ENCODE results near the gene RAB11FIP4.

DNA sequence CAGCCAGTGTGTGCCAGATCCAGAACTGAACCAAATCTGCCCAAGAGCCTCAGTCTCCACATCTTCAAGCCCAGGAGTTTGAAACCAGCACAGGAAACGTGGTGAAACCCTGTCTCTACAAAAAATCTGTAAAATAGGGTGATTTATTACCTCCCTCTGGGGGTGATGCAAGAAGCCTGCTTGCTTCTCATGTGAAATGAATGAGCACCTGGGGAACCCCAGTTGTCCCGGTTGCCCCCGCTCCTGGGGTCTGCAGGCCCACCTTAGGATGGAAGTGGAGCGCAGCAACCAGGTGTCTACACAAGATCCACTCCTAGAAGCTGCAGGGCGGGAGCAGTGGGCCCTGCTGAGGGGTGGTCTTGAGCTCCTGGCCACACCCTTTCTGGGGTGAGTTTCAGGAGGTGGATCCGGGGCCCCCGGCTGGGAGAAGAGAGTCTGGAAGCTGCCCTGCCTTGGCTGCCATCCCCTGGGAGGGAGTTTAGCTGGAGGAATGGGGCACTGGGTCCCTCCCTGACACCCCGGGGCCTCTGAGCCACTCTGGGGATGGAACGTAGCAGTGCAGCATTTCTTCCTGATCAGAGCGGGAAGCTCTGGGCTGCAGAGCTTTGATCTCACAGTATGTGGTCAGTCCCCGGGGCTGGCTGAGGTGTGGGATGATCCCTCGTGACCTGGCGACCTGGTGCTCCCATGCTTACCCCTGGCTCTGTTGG, 117.8 kb downstream of the RAB11FIP4 start:
- TF ChIP-seq, protein P1, sequence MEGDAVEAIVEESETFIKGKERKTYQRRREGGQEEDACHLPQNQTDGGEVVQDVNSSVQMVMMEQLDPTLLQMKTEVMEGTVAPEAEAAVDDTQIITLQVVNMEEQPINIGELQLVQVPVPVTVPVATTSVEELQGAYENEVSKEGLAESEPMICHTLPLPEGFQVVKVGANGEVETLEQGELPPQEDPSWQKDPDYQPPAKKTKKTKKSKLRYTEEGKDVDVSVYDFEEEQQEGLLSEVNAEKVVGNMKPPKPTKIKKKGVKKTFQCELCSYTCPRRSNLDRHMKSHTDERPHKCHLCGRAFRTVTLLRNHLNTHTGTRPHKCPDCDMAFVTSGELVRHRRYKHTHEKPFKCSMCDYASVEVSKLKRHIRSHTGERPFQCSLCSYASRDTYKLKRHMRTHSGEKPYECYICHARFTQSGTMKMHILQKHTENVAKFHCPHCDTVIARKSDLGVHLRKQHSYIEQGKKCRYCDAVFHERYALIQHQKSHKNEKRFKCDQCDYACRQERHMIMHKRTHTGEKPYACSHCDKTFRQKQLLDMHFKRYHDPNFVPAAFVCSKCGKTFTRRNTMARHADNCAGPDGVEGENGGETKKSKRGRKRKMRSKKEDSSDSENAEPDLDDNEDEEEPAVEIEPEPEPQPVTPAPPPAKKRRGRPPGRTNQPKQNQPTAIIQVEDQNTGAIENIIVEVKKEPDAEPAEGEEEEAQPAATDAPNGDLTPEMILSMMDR (IDR thresholded peaks at IDR 0.05), result no peak
- no peak for TF ChIP-seq POLR2A (IDR thresholded peaks at IDR 0.05)
